GM19099 (cell line): ENCODE data around the gene ZBTB16.

Source experiments
- POLR2A ChIP-seq: IDR thresholded peaks from 3 replicates; pipeline ENCODE4 v1.6.1; 2011; ENCODE audit warnings: low read depth; ENCODE audit not compliant: insufficient read length; ENCODE audit errors: extremely low read depth

ZBTB16 gene

GRCh38 chr11:114070464-114071139 lies 11.1 kb downstream of the ZBTB16 start:
- TF ChIP-seq POLR2A: no peak

GRCh38 chr11:114073007-114073827 lies 13.7 kb downstream of the ZBTB16 start:
- no peak for TF ChIP-seq POLR2A

GRCh38 chr11:114073828-114074381 lies 14.4 kb downstream of the ZBTB16 start:
- TF ChIP-seq POLR2A: no peak

GRCh38 chr11:114074546-114075343 lies 15.2 kb downstream of the ZBTB16 start:
- no peak for TF ChIP-seq POLR2A

GRCh38 chr11:114075344-114075610 lies 15.8 kb downstream of the ZBTB16 start:
- no peak for TF ChIP-seq POLR2A

- no peak for TF ChIP-seq POLR2A
Observed at GRCh38 chr11:114075891-114076441, 16.5 kb downstream of the ZBTB16 start.

GRCh38 chr11:114076921-114077331 lies 17.4 kb downstream of the ZBTB16 start:
- no peak for TF ChIP-seq POLR2A

- TF ChIP-seq POLR2A: no peak
Observed at GRCh38 chr11:114077482-114078305, 18.2 kb downstream of the ZBTB16 start.

GRCh38 chr11:114078423-114078822 lies 18.9 kb downstream of the ZBTB16 start:
- no peak for TF ChIP-seq POLR2A

GRCh38 chr11:114079511-114080065 lies 20.1 kb downstream of the ZBTB16 start:
- no peak for TF ChIP-seq POLR2A

- no peak for TF ChIP-seq POLR2A
Observed at GRCh38 chr11:114080219-114080618, 20.7 kb downstream of the ZBTB16 start.

- no peak for TF ChIP-seq POLR2A
Observed at GRCh38 chr11:114080769-114081168, 21.3 kb downstream of the ZBTB16 start.

GRCh38 chr11:114081641-114082414 lies 22.3 kb downstream of the ZBTB16 start:
- no peak for TF ChIP-seq POLR2A

GRCh38 chr11:114082415-114082748 lies 22.9 kb downstream of the ZBTB16 start:
- no peak for TF ChIP-seq POLR2A

- TF ChIP-seq POLR2A: no peak
Observed at GRCh38 chr11:114082767-114083181, 23.3 kb downstream of the ZBTB16 start.
